OCI-LY1 (cell line): ENCODE measurements around the gene NUP42.

Source experiments
- EZH2 ChIP-seq: fragments of 200-600 bp; sonication (generic), shearing (Covaris generic); IDR thresholded peaks from 2 replicates; pipeline ENCODE4 v1.8.0; 2017; ENCODE audit warnings: borderline replicate concordance, mixed run types, mild to moderate bottlenecking, antibody characterized with exemption, low read length, moderate library complexity, mixed read lengths
- TF ChIP-seq, protein P1 (sequence below): fragments of 200-600 bp; sonication (generic), shearing (Covaris generic); IDR thresholded peaks from 2 replicates; pipeline ENCODE4 v1.5.1; 2017; ENCODE audit warnings: mild to moderate bottlenecking, antibody characterized with exemption, low read length, moderate library complexity, mixed read lengths

DNA sequence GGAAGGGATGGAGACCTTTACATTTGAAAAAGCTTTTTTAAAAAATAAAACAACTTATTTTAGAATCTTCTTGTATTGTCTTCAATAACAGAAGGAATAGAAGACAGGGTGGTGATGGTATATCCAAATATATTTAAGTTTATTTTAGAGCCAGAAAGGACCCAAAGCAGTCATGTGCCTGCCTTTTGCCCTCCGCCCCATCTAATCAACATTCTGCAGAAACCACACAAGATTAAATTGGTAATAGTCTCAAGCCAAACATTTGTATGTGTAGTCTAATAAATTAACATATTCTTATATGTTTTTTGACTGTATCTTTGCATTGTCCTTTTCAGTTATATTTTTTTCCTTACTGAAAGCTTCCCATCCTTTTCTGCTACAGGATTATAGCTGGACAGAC is 16.5 kb upstream of the NUP42 start:
- TF ChIP-seq, protein P1, sequence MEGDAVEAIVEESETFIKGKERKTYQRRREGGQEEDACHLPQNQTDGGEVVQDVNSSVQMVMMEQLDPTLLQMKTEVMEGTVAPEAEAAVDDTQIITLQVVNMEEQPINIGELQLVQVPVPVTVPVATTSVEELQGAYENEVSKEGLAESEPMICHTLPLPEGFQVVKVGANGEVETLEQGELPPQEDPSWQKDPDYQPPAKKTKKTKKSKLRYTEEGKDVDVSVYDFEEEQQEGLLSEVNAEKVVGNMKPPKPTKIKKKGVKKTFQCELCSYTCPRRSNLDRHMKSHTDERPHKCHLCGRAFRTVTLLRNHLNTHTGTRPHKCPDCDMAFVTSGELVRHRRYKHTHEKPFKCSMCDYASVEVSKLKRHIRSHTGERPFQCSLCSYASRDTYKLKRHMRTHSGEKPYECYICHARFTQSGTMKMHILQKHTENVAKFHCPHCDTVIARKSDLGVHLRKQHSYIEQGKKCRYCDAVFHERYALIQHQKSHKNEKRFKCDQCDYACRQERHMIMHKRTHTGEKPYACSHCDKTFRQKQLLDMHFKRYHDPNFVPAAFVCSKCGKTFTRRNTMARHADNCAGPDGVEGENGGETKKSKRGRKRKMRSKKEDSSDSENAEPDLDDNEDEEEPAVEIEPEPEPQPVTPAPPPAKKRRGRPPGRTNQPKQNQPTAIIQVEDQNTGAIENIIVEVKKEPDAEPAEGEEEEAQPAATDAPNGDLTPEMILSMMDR: no peak
- no peak for TF ChIP-seq EZH2
